ENCODE results near the gene WSCD2.

WSCD2 gene

GRCh38 chr12:108253540-108253939, 124.5 kb downstream of the WSCD2 start:
- no peak for TF ChIP-seq CTCF (IDR thresholded peaks at IDR 0.05; ENCODE audit: borderline replicate concordance, insufficient read depth, low read depth, low read length)
- no peak overlapping the region for H3K4me3 ChIP-seq (ENCODE audit: low read depth, low read length)

- TF ChIP-seq CTCF (IDR thresholded peaks at IDR 0.05; ENCODE audit: borderline replicate concordance, insufficient read depth, low read depth, low read length) = no peak
- H3K4me3 ChIP-seq (ENCODE audit: low read depth, low read length) = no peak overlapping the region
These were observed 124.9 kb downstream of the WSCD2 start for GRCh38 chr12:108254030-108254429.

GRCh38 chr12:108254517-108255251, 125.6 kb downstream of the WSCD2 start:
- no peak overlapping the region for H3K4me3 ChIP-seq (ENCODE audit: low read depth, low read length)
- TF ChIP-seq CTCF (IDR thresholded peaks at IDR 0.05; ENCODE audit: borderline replicate concordance, insufficient read depth, low read depth, low read length) = no peak

- no peak for TF ChIP-seq CTCF (IDR thresholded peaks at IDR 0.05; ENCODE audit: borderline replicate concordance, insufficient read depth, low read depth, low read length)
- H3K4me3 ChIP-seq (ENCODE audit: low read depth, low read length) = no peak overlapping the region
These were observed 126.1 kb downstream of the WSCD2 start for GRCh38 chr12:108255252-108255602.

- TF ChIP-seq CTCF (IDR thresholded peaks at IDR 0.05; ENCODE audit: borderline replicate concordance, insufficient read depth, low read depth, low read length) = no peak
- no peak overlapping the region for H3K4me3 ChIP-seq (ENCODE audit: low read depth, low read length)
These were observed 127.9 kb downstream of the WSCD2 start for GRCh38 chr12:108257004-108257403.

DNA sequence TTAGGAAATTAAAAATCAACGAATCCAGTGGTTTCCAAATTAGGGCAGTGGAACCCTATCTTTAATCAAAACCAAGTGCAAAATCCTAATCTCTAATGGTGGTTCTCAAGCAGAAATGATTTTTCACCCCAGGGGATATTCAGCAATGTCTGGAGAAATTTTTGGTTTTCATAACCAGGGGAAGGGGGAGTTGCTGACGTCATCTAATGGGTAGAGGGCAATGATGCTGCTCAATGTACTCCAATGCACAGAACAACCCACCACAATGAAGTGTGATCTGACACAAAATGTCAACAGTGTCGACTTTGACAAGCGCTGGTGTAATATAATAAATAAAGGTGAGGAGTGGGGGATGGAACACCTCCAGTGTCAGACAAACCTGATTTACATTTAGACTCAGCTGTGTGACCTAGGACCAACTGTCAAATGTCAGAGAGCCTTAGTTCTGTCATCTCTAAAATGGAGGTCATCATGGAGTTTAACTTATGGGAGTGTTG, 128.6 kb downstream of the WSCD2 start:
- no peak overlapping the region for H3K4me3 ChIP-seq (ENCODE audit: low read depth, low read length)
- no peak for TF ChIP-seq CTCF (IDR thresholded peaks at IDR 0.05; ENCODE audit: borderline replicate concordance, insufficient read depth, low read depth, low read length)

GRCh38 chr12:108260039-108260438, 131.0 kb downstream of the WSCD2 start:
- no peak for TF ChIP-seq CTCF (IDR thresholded peaks at IDR 0.05; ENCODE audit: borderline replicate concordance, insufficient read depth, low read depth, low read length)
- no peak overlapping the region for H3K4me3 ChIP-seq (ENCODE audit: low read depth, low read length)
